ENCODE data around the gene TMEM44. TPM values are rescaled to one million over a fixed set of nuclear protein-coding genes. Genes with fewer than 3 reads are reported as not detected.

TMEM44 gene
- total RNA-seq, 6 experiments from 2014 or later: 11.8 to 14.0 (median 13.2) TPM

DNA sequence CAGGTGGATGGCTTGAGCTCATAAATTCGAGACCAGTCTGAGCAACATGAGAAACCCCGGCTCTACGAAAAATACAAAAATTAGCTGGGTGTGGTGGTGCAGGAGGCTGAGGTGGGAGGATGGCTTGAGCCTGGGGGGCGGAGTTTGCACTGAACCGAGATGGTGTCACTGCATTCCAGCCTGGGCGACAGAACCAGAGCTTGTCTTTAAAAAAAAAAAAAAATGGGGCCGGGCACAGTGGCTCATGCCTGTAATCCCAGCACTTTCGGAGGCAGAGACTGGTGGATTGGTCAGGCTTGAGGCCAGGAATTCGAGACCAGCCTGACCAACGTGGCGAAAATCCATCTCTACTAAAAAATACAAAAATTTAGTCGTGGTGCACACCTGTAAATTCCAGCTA, 64.0 kb downstream of the TMEM44 start:
- DNase-seq: no peak
- Mint-ChIP-seq H3K27me3 (ENCODE audit: insufficient read depth) (peaks cover 5% of the 10 kb centered on the region; the same call in 1 of the 2 replicates), H3K4me3 (no peak overlapping the region), H3K27ac (no peak overlapping the region), H3K36me3 (ENCODE audit: low read depth) (no peaks in the 10 kb centered on the region; the same call in 1 of the 2 replicates), H3K9me3 (no peaks in the 10 kb centered on the region), H3K4me1 (ENCODE audit: low read depth) (peaks cover 66% of the 10 kb centered on the region)
- TF ChIP-seq, protein P1, sequence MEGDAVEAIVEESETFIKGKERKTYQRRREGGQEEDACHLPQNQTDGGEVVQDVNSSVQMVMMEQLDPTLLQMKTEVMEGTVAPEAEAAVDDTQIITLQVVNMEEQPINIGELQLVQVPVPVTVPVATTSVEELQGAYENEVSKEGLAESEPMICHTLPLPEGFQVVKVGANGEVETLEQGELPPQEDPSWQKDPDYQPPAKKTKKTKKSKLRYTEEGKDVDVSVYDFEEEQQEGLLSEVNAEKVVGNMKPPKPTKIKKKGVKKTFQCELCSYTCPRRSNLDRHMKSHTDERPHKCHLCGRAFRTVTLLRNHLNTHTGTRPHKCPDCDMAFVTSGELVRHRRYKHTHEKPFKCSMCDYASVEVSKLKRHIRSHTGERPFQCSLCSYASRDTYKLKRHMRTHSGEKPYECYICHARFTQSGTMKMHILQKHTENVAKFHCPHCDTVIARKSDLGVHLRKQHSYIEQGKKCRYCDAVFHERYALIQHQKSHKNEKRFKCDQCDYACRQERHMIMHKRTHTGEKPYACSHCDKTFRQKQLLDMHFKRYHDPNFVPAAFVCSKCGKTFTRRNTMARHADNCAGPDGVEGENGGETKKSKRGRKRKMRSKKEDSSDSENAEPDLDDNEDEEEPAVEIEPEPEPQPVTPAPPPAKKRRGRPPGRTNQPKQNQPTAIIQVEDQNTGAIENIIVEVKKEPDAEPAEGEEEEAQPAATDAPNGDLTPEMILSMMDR (IDR thresholded peaks at IDR 0.05): no peak

DNA sequence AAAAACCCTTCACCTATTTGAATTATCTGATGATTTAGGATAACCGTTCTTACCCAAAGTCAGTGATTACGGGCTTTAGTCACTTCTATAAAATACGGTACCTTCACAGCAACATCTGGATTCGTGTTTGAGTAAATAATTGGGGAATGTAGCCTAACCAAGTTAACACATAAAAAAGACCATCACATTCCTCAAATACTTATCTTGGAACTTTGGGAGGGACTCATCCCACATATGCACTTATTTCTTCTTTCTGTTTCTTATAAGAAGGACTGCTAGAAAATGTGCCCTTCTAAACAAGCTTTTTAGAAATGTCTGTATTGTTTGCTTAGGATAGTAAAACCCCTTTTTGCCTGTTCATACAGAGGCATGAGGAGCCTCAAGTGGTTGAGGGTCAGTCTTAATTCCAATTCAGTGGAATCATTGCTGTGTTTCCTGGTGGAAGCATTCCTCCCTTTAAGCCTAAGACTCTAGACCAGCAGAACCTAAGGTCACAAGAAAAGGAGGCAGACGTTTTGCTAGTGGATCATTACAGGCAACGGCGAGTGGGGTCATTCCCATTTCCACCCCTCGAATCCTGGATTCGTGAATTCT, 67.5 kb downstream of the TMEM44 start:
- peak overlapping the region; percentile 79 for H3K27ac Mint-ChIP-seq

DNA sequence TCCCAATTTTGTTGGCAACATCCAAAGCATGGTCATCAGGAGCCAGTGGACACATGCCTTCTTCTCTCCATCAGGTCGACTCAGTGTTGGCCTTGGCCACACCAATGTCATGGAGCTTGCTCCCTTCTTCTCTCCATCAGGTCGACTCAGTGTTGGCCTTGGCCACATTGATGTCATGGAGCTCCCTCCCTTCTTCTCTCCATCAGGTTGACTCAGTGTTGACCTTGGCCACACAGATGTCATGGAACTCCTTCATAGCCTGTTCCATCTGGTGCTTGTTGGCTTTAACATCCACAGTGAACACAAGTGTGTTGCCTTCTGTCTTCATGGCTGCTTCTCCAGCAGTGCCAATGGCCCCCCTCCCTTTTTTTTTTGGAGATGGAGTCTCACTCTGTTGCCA, 70.2 kb downstream of the TMEM44 start:
- peaks cover 4% of the 10 kb centered on the region for H3K27me3 Mint-ChIP-seq (ENCODE audit: insufficient read depth)
- TF ChIP-seq, protein P1 (IDR thresholded peaks at IDR 0.05): no peak
- no peak for DNase-seq
- H3K9me3 Mint-ChIP-seq: no peaks in the 10 kb centered on the region
- H3K36me3 Mint-ChIP-seq (ENCODE audit: low read depth): no peaks in the 10 kb centered on the region; the same call in 1 of the 2 replicates
- H3K27ac Mint-ChIP-seq: peak overlapping the region; percentile 79
- peaks cover 78% of the 10 kb centered on the region for H3K4me1 Mint-ChIP-seq (ENCODE audit: low read depth)
- H3K4me3 Mint-ChIP-seq: no peak overlapping the region

More for the DNA sequence above, 67.5 kb downstream of the TMEM44 start:
- DNase-seq: peak; percentile 64
- no peaks in the 10 kb centered on the region; the same call in 1 of the 2 replicates for H3K36me3 Mint-ChIP-seq (ENCODE audit: low read depth)
- peaks cover 4% of the 10 kb centered on the region; the same call in 1 of the 2 replicates for H3K27me3 Mint-ChIP-seq (ENCODE audit: insufficient read depth)
- peak overlapping the region; percentile 43 for H3K4me3 Mint-ChIP-seq
- TF ChIP-seq, protein P1 (IDR thresholded peaks at IDR 0.05): no peak
- H3K4me1 Mint-ChIP-seq (ENCODE audit: low read depth): peaks cover 66% of the 10 kb centered on the region
- no peaks in the 10 kb centered on the region for H3K9me3 Mint-ChIP-seq

DNA sequence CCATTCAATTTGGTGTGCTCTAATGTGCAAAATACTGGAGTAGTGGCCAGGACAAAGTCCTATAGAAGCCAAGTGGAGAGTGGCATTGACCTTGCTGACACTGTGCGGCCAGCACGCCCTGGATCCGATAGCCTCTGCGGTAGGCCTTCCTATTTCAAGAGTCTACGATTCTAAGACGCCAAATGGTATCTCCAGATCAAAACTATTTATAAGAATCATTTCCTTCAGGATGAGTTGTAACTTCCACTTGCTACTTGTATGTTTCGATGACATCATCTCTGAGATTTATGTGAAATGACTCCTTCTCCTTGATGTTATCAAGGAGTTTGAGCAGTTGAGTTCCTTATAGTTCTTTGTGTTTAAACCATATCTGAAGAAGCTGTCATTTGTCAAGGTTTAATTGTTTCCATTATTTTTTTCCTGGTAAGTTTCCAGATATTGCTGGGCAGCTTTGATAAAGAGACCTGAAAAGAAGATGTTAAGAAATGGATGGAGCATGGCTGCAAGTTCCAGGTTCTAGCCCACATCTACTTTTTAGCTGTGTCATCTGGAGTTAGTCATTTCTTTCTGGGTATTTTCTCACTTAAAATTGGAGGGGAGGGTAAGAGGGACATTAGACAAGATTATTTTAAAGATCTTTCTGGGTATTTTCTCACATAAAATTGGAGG, 71.8 kb downstream of the TMEM44 start:
- H3K4me1 Mint-ChIP-seq (ENCODE audit: low read depth): peaks cover 76% of the 10 kb centered on the region
- H3K27ac Mint-ChIP-seq: peak overlapping the region; percentile 97
- H3K4me3 Mint-ChIP-seq: peak overlapping the region; percentile 22
- H3K9me3 Mint-ChIP-seq: no peaks in the 10 kb centered on the region
- DNase-seq: peak; percentile 90
- no peaks in the 10 kb centered on the region for H3K36me3 Mint-ChIP-seq (ENCODE audit: low read depth)
- TF ChIP-seq, protein P1 (IDR thresholded peaks at IDR 0.05): no peak
- peaks cover 4% of the 10 kb centered on the region for H3K27me3 Mint-ChIP-seq (ENCODE audit: insufficient read depth)

DNA sequence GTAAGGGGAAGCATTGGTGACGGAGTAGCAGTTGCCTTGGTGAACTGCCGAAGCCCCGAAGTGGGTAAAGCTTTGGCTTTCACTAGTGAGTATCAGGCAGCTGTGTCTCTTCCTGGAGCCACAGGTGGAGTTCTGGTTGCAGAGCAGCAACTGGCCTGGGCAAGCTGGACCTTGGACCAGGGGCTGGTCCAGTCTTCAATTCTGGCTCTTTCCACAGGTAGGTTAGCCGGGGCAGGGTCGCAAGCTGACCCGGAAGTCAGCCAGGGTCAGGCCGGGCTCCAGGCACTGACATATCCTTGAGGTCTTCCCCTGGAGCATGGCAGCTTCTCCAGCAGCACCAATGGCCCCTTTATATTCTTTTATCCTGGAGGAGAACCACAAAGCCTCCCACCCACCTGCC, 73.2 kb downstream of the TMEM44 start:
- H3K4me1 Mint-ChIP-seq (ENCODE audit: low read depth): peaks cover 72% of the 10 kb centered on the region
- H3K27ac Mint-ChIP-seq: peak overlapping the region; percentile 24; the same call in 1 of the 2 replicates
- H3K36me3 Mint-ChIP-seq (ENCODE audit: low read depth): no peaks in the 10 kb centered on the region
- H3K27me3 Mint-ChIP-seq (ENCODE audit: insufficient read depth): peaks cover 4% of the 10 kb centered on the region
- H3K9me3 Mint-ChIP-seq: no peaks in the 10 kb centered on the region
- DNase-seq: no peak
- TF ChIP-seq, protein P1 (IDR thresholded peaks at IDR 0.05): no peak
- no peak overlapping the region for H3K4me3 Mint-ChIP-seq
